GM18868 (cell line): ENCODE measurements around the gene CELF4.

Experiments
- ATAC-seq: cut with Tn5 transposase; IDR thresholded peaks from one replicate; pipeline ENCODE4 v1.9.1; 2021; ENCODE audit warnings: mild to moderate bottlenecking, moderate library complexity; ENCODE audit not compliant: unreplicated experiment

CELF4 gene

GRCh38 chr18:37330173-37330572, 235.4 kb downstream of the CELF4 start:
- ATAC-seq, result no peak

DNA sequence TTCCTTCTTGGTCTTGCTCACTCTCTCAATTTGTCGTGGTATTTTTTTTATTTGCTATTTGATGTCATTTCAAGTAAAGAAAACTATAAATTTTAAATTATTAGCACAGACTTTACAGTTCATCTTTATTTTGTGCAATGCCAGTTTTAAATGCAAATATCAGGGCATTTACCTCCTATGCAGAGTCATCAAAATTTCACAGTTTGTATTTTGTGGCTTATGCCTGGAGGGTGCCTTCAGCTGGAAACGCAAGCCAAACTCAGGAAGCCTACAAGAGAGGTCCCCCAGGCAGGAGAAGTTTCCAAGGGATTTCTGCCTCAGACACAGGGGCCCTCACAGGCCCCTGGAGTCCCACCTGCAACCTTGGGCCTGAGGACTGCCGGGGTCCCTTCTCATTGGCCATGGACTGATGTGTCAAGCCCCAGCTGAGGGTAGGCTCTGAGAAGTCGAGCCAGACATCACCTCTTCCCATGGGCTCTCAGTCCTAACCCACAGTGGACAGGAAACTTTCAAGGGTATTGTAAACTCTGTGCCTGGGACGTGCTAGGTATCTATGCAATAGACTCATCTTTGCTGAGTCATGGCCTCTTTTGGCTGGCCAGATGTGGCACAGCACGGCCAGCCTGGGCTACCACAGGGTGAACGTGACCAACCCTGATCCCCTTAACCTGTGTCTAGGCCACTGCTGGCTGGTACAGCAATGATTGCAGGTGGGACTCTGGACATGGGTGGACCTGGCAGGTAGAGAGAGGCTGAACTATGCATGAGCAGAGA, 236.5 kb downstream of the CELF4 start:
- no peak for ATAC-seq

GRCh38 chr18:37327063-37327577, 238.5 kb downstream of the CELF4 start:
- ATAC-seq, result no peak

GRCh38 chr18:37322492-37323035, 243.0 kb downstream of the CELF4 start:
- ATAC-seq, result peak; percentile 85

GRCh38 chr18:37321582-37322491, 243.8 kb downstream of the CELF4 start:
- ATAC-seq, result peak; percentile 17

DNA sequence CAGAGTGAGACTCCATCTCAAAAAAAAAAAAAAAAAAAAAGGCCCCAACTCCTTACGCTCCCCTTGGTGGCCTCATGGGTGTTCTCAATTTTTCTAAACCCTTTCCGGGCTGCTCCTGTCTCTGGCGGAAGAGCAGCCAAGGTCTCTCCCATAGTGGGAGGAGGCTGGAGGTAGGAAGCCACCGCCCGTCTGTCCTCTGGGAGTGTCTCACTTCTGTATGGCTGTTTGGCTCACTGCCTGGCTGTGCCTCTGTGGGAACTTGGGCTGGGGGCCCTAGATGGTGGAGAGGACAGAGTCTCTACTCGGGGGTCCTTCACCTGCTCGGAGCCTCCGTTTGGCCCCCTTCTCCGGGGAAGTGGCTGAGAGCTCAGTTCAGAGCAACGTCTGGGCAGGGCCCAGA, 245.3 kb downstream of the CELF4 start:
- no peak for ATAC-seq

DNA sequence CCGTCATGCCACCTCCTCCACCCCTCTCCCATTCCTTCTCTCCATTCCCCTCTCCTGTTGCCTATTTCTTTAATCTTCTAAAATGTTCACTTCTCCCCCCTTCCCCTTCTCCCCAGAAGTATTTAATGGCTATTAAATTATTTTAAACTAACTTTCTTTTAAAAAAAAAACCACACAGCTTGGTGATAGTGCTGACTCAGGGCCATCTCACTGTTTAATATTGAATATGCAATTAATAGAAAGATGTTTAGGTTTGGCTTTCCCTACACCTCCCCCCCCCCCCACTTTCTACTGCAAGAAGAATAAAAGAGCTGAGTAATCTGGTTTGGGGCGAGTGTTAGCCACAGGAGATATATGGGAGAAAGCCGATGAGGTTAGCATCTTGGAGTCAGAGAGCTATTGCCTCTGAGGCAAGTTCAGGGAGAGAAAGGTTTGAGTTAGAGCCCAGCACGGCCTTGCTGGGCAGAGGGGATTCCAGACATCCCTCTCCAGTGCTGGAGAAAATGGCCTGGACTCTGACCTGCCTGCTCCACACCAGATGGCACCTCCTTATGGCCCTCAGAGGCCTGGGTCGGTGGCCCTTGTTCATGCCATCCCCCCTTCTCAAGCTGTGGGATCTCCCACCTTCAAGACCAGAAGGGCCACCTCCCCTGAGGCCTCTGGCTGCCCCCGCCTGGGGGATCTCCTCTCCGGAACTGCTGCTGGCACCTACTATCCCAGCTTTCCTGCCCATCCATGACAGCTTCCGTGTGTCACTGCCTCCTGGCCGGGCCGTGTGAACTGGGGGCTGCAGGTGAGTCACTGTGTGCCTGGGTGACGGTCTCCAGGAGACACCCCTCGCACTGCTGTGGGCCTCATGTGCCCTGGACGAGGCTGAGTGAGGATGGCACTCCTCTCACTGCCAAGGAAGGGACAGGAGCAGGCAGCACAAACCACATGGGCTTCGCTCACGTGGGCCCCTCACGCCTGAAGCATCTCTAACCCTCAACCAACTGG, 246.9 kb downstream of the CELF4 start:
- no peak for ATAC-seq

- ATAC-seq, result no peak
Observed at GRCh38 chr18:37317486-37317885, 248.1 kb downstream of the CELF4 start.

DNA sequence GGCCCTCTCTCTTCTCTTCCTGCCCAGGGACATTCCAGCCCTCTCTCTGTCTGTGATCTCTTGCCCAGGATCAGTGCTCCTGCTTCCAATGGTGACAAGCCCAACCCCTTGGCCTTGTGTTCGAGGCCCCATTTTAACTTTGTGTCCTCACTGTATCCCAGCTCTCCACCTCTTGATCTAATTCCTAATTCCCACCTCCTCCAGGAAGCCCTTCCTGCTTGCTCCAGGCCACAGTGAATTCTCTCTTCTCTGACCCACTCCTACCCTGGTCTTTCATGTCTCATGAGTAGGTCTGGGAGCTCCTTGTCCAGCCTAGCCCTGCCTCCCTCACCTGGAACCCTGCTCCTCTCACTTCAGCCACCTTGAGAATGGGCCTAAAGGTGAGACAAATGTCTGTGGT, 249.1 kb downstream of the CELF4 start:
- ATAC-seq, result no peak

GRCh38 chr18:37315935-37316334, 249.7 kb downstream of the CELF4 start:
- no peak for ATAC-seq

DNA sequence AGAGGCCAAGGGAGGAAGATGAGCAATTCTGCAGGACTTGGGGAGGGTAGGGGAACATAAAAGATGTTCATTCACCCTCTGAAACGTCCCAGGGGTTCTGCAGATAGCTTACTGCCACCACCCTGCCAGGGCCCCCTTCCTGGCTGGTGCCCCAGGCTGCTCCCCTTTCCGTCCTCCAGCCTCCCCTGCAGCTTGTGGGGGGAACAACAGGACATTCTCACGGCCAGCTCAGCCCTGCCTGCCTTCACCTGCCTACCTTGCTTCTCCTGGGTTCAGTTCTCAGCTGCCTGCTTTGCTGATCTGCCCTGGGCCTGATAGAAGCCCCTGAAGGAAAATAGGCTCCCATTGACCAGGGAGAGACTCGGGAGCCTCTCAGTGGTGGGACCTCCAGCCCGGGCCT, 251.1 kb downstream of the CELF4 start:
- no peak for ATAC-seq

DNA sequence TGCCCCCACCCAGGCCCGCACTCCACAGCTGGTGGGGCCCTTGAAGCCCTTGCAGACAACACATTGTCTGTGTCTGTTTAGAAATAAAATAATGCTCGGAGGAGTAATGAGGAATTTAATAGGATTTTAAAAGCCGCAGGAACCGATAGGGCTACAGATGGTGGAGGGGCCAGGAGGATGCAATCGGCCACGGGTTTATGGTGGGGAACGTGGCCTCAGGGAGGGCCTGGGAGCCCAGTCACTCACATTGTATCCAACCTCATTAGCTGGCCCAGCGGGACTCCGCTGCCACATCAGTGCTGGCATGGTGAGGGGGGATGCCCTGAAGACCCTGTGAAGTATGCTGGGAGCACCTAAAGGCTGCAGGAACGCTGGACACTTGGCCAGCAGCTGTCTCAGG, 252.0 kb downstream of the CELF4 start:
- ATAC-seq, result no peak

- ATAC-seq, result no peak
Observed at GRCh38 chr18:37309861-37310260, 255.7 kb downstream of the CELF4 start.

GRCh38 chr18:37309059-37309458, 256.5 kb downstream of the CELF4 start:
- no peak for ATAC-seq

DNA sequence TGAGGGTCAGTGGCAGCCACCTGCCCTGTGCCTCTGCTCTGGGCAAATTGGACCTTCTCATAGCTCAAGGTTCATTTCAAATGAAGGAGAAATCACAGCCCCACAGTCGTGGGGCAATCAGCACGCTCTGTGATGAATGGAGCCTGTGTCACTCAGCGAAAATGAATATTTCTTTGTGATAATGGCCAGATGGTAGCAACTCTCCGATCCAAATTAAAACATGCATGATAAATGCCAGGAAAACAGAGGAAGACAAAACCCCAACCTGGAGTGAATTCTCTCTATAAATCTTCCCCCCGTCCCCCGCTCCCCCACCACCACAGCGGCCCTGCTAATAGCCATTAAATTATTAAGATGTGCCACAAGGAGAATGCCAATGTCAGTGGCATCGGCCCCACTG, 258.4 kb downstream of the CELF4 start:
- ATAC-seq, result no peak

DNA sequence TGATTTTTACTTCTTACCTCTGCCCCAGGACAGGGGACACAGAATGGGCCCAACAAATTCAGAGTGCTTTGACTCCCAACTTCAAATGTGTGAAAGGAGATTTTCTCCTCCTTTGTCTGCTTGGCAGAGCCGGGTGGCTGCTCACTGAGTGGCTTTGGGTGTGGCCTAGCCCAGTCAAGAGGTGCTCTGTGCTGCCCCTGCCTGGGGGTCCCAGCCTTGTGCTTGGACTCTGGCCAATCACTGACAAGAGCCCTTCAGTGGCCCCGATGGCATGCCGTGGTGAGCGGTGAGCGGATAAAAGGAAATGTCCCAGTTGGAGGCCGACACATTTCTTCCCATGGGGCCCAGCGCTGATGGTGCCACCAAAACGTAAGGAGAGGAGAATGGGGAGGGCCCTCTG, 259.2 kb downstream of the CELF4 start:
- ATAC-seq, result no peak

- no peak for ATAC-seq
Observed at GRCh38 chr18:37305066-37305465, 260.5 kb downstream of the CELF4 start.

DNA sequence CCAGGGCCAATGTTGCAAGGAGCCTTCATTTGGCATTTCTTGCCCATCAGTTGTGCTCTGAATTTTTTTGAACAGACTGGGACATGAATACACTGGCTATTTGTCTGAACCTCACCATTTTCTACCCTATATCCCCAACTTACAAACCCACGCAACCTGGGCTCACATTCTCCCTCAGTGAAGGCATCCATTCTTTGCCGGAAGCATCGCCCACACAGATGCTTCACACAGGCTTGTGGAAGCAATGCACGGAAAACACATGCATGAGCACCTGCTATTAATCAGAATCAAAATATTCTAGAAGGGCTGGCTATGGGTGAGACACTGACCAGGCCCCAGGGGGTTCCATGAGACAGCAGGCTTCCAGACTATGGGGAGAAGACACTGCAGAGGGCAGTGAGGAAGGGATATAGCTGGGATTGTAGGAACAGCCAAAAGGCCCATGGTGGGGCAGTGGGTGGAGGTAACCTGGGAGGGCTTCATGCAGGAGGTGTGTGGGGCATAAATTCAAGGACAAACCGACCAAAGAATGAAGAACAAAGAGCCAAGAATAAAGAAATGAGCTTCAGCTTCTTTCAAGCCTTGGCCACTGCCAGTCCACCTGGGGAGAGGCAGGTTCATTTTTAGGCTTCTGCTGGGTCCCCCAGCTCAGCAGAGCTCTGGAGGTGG, 261.5 kb downstream of the CELF4 start:
- no peak for ATAC-seq

GRCh38 chr18:37303009-37303408, 262.6 kb downstream of the CELF4 start:
- no peak for ATAC-seq

DNA sequence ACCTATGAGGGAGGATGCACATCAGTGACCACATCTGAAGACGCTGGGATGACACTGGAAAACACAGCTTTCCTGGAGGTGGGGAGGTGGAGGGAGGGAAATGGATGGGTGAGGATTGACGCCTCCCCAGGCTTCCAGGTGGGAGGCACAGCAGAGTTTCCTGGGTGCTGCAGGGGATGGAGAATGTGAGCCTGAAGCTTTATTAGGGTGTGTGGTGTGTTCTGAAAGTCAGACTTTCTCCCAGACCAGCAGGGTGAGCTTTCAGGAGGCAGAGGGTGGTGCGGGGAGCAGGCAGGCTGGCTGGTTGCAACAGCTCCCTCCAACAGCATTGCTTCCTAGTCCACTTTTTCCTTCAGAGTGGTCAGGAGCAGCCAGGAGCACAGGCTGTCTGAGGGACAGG, 263.1 kb downstream of the CELF4 start:
- no peak for ATAC-seq
